GM13977 (cell line): ENCODE data around the gene ZNF609.

Source experiments
- DNase-seq: peaks from one replicate; pipeline ENCODE4 v3.0.0; 2012; ENCODE audit warnings: low spot score
- in situ Hi-C: fragments of 300-500 bp; cut with MboI; formaldehyde crosslinking; loops from one replicate; pipeline ENCODE4 v1.12.0; 2022; ENCODE audit warnings: low sequenced_read_pairs, low pct_unique_long_range_greater_than_20kb, mixed read lengths, inconsistent platforms; ENCODE audit not compliant: unreplicated experiment
- TF ChIP-seq, protein P1 (sequence below): IDR thresholded peaks from 2 replicates; pipeline ENCODE4 v1.5.1; 2012; ENCODE audit warnings: mild to moderate bottlenecking, control low read depth; ENCODE audit not compliant: insufficient read depth; ENCODE audit errors: extremely low read depth, missing control alignments

ZNF609 gene

GRCh38 chr15:64690008-64690407 is 229.6 kb downstream of the ZNF609 start:
- TF ChIP-seq, protein P1, sequence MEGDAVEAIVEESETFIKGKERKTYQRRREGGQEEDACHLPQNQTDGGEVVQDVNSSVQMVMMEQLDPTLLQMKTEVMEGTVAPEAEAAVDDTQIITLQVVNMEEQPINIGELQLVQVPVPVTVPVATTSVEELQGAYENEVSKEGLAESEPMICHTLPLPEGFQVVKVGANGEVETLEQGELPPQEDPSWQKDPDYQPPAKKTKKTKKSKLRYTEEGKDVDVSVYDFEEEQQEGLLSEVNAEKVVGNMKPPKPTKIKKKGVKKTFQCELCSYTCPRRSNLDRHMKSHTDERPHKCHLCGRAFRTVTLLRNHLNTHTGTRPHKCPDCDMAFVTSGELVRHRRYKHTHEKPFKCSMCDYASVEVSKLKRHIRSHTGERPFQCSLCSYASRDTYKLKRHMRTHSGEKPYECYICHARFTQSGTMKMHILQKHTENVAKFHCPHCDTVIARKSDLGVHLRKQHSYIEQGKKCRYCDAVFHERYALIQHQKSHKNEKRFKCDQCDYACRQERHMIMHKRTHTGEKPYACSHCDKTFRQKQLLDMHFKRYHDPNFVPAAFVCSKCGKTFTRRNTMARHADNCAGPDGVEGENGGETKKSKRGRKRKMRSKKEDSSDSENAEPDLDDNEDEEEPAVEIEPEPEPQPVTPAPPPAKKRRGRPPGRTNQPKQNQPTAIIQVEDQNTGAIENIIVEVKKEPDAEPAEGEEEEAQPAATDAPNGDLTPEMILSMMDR: no peak
- in situ Hi-C loops: loop anchor here (5.0 kb wide), 1 partner anchor 37 kb away; no protein-coding TSS in a partner anchor
- DNase-seq: no peak

DNA sequence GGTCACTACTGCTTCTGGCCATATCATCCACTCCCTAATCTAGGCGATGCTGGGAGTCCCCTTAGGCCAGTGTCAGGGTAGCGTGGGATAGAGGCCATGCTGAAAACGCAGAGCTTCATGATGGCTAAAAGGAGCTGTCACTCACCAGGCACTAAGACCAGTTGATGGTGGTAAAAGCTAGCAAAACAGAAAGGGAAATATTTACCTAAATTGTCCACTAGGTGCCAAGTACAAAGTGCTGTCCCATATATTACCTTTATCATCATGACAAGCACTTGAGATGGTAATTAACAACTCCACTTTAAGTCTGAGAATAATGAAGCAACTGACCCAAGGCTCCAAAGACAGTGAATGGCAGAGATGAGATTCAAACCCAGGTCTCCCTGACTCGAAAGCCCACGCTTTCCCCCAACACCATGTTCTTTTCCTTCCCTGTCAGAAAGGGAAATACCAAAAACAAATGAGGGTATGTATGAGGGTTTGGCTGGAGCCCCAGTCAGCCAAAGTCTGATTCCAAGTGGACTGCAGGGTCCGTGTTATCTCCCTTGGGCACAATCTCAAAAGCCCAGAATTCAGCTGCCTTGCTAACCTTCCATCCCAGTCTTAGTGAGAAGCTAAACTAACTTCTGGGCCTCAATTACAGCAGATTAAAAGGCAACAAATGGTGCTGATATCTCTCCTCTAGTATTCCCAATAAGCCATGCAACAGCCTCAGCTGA is 230.4 kb downstream of the ZNF609 start:
- no peak for DNase-seq

DNA sequence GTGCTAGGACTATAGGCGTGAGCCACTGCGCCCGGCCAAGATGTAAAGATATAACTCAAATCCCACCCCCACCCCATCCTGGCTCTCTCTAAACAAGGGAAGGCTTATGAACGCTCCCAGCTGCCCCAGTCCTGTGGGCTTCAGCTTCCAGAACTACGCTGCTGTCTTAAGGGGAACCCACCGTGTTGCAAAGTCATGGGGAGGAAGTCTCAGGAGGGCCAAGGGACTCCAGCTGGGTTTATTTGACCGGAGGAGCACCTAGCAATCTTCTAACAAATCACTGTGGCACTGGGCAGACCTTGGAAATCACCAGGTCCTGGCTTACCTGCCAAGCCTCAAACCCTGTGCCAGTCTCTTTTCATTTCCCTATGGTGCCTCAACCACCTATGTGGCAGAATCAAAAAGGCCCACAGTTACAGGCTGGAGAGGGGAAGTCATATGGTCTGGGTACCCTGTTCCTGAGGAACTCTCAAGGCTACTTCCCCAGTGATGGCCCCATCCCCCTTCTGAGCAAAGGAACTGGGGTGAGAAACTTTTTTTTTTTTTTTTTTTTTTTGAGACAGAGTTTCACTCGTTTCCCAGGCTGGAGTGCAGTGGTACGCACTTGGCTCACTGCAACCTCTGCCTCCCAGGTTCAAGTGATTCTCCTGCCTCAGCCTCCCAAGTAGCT is 231.7 kb downstream of the ZNF609 start:
- in situ Hi-C loops: loop anchor here (5.0 kb wide), 1 partner anchor 35 kb away; no protein-coding TSS in a partner anchor
- DNase-seq: no peak
- TF ChIP-seq, protein P1: no peak

More for the DNA sequence above, 230.4 kb downstream of the ZNF609 start:
- in situ Hi-C loops: loop anchor here (5.0 kb wide), 1 partner anchor 37 kb away; no protein-coding TSS in a partner anchor
- TF ChIP-seq, protein P1: no peak

DNA sequence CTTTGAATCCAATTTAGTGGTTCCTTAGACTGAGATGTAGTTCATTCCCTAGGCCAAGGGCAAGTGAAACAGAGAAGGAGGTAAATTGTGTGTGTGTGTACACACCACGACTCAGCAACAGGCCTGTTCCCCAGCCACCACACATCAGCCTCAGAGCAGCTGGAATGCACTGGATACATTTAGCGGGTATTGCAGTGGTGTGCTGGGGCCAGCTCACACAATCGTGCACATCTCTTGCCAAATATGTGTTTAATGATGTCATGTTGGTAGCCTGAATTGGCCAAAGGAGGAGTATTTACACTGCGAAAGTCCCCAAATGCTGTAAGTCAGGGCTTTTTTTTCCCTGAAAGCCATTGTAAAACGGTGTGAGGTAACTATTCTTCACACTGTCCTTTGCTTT is 232.8 kb downstream of the ZNF609 start:
- DNase-seq: no peak
- TF ChIP-seq, protein P1: no peak
- in situ Hi-C loops: loop anchor here (5.0 kb wide), 1 partner anchor 34 kb away; no protein-coding TSS in a partner anchor

DNA sequence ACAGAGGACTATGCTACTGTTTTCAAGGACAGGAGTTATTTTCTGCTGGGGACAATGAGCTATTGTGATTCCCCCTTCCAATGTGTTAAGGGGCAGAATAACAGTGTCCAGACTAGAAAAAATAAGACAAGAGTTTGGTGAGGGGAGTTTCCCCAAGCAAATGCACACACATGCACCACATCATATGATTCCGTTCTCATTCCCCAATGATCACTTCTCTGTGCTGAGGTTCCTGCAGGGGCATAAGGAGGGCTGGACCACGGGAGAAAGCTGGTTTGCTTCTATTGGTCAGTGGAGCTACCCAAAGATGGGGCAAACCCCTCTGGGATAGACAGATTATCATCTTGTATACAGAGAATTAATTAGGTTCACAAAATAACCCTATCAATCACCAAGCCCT is 234.4 kb downstream of the ZNF609 start:
- DNase-seq: no peak
- in situ Hi-C loops: loop anchor here (5.0 kb wide), 1 partner anchor 32 kb away; no protein-coding TSS in a partner anchor
- TF ChIP-seq, protein P1: no peak

- no peak for DNase-seq
- TF ChIP-seq, protein P1: no peak
- in situ Hi-C loops: no loop called here
Observed at GRCh38 chr15:64695561-64695992, 235.2 kb downstream of the ZNF609 start.
